HepG2 (cell line): ENCODE data around the gene TJAP1. TPM values are rescaled to one million over a fixed set of nuclear protein-coding genes. Genes with fewer than 3 reads are reported as not detected.
A peak's percentile ranks its signal among the peaks of the same experiment; 100 is the strongest.

ENCODE experiments used
- ATAC-seq: fragments of 200-7000 bp; cut with Tn5 transposase; 3 replicates; pipeline ENCODE4 v1.9.1; 2020; ENCODE audit warnings: mild to moderate bottlenecking, moderate library complexity
- BruUV-seq: library from RNA; stranded (reverse); fragments of 400-500 nt; replicated peaks from 2 replicates; lab custom pipeline; 2021; lab: Mats Ljungman, UMichigan
- CTCF ChIA-PET: fragments of 300-600 bp; formaldehyde crosslinking; extraction: SDS; loops from one replicate; lab custom pipeline; 2021; ENCODE audit warnings: low total read pairs, inconsistent platforms, low intra/inter-chr PET ratio; lab: Yijun Ruan, JAX
- POLR2A ChIA-PET: fragments of 350-600 bp; sonication (Branson Sonifier 250); formaldehyde crosslinking; loops from one replicate; lab custom pipeline; 2020; ENCODE audit warnings: antibody characterized with exemption, inconsistent platforms; lab: Yijun Ruan, JAX
- DNase-seq: peaks from one replicate; pipeline ENCODE4 v3.0.0-alpha.2; 2015; ENCODE audit warnings: low spot score
- FAIRE-seq: peaks from 3 replicates; lab custom pipeline; 2011; peaks lifted over from hg19 to GRCh38; lab: Jason Lieb, UNC
- H2AFZ ChIP-seq: one replicate; pipeline ENCODE4 v1.6.1; 2011; ENCODE audit warnings: low read length, inconsistent platforms
- H3K27ac ChIP-seq: fragments of 300-600 bp; 3 replicates; pipeline ENCODE4 v1.8.0; 2011; ENCODE audit warnings: mixed run types, mild to moderate bottlenecking, mixed read lengths, low read length, inconsistent platforms; ENCODE audit not compliant: insufficient read depth; ENCODE audit errors: extremely low read length
- H3K27me3 ChIP-seq, 2 experiments: fragments of 200-600 bp in 1 of 2; 2 replicates in 1 of 2; 3 replicates in 1 of 2; pipeline versions ENCODE4 v1.6.0 to v1.8.0; 2011; ENCODE audit warnings: low read length in 2 of 2, mild to moderate bottlenecking in 2 of 2, moderate library complexity in 2 of 2, inconsistent platforms in 1 of 2; ENCODE audit not compliant: insufficient read depth in 2 of 2, control insufficient read depth in 1 of 2
- H3K36me3 ChIP-seq, 2 experiments: fragments of 200-600 bp in 1 of 2; replicated peaks in 1 of 2; 2 replicates in 1 of 2; 3 replicates in 1 of 2; pipeline versions ENCODE4 v1.5.1 to v1.8.0; 2011; ENCODE audit warnings: low read length in 2 of 2, inconsistent platforms in 1 of 2; ENCODE audit not compliant: insufficient read depth in 2 of 2, control insufficient read depth in 1 of 2
- H3K4me1 ChIP-seq: 2 replicates; pipeline ENCODE4 v1.5.1; 2012; ENCODE audit warnings: low read length, inconsistent platforms; ENCODE audit not compliant: insufficient read depth
- H3K4me2 ChIP-seq: 2 replicates; pipeline ENCODE4 v1.6.0; 2011; ENCODE audit warnings: low read depth, low read length, inconsistent platforms
- H3K4me3 ChIP-seq, 3 experiments: fragments of 200-600 bp in 1 of 3; sonication (generic), shearing (Covaris generic) in 1 of 3; replicated peaks in 1 of 3; 2 replicates each; pipeline ENCODE4 v1.5.1; 2011 to 2016; ENCODE audit warnings: low read length in 3 of 3, inconsistent platforms in 2 of 3, low read depth in 2 of 3, mild to moderate bottlenecking in 2 of 3, control low read depth in 1 of 3, mixed read lengths in 1 of 3; ENCODE audit not compliant: insufficient read depth in 1 of 3
- H3K79me2 ChIP-seq: one replicate; pipeline ENCODE4 v1.6.1; 2011; ENCODE audit warnings: low read length, inconsistent platforms; ENCODE audit not compliant: insufficient read depth
- H3K9ac ChIP-seq: 2 replicates; pipeline ENCODE4 v1.6.0; 2011; ENCODE audit warnings: mild to moderate bottlenecking, low read depth, low read length, inconsistent platforms; ENCODE audit not compliant: insufficient read depth
- H3K9me3 ChIP-seq: 2 replicates; pipeline ENCODE4 v1.5.1; 2012; ENCODE audit warnings: mild to moderate bottlenecking, low read length
- H4K20me1 ChIP-seq: 2 replicates; pipeline ENCODE4 v1.6.0; 2011; ENCODE audit warnings: inconsistent platforms, mild to moderate bottlenecking, low read length, moderate library complexity; ENCODE audit not compliant: insufficient read depth
- FOXO1 ChIP-seq: sonication (generic); formaldehyde crosslinking; IDR thresholded peaks from 2 replicates; pipeline ENCODE4 v1.4.0; 2020; ENCODE audit warnings: missing genetic modification reagents
- NFE2 ChIP-seq: sonication (generic); formaldehyde crosslinking; IDR thresholded peaks from 2 replicates; pipeline ENCODE4 v1.4.0; 2020; ENCODE audit warnings: missing genetic modification reagents
- ZBTB42 ChIP-seq: sonication (generic); formaldehyde crosslinking; IDR thresholded peaks from 2 replicates; pipeline ENCODE4 v1.5.0; 2020; ENCODE audit warnings: mild to moderate bottlenecking, missing genetic modification reagents
- ZFAT ChIP-seq: sonication (generic); formaldehyde crosslinking; conservative IDR thresholded peaks from 2 replicates; pipeline ENCODE4 v1.8.1; 2023; ENCODE audit warnings: missing genetic modification reagents, inconsistent platforms
- ZFYVE20 ChIP-seq: sonication (generic); formaldehyde crosslinking; IDR thresholded peaks from 2 replicates; pipeline ENCODE4 v1.8.0; 2023; ENCODE audit warnings: low read depth, mild to moderate bottlenecking, moderate library complexity, missing genetic modification reagents, borderline replicate concordance
- ZMYM3 ChIP-seq: sonication (generic); formaldehyde crosslinking; IDR thresholded peaks from 2 replicates; pipeline ENCODE4 v1.5.1; 2020; ENCODE audit warnings: mild to moderate bottlenecking, missing genetic modification reagents
- ZNF101 ChIP-seq: sonication (generic); formaldehyde crosslinking; IDR thresholded peaks from 2 replicates; pipeline ENCODE4 v1.4.0; 2020; ENCODE audit warnings: mild to moderate bottlenecking, low read depth, missing genetic modification reagents, borderline replicate concordance
- WGBS: methylation state at CpG from one replicate; pipeline ENCODE4 v1.1.6; 2017; ENCODE audit warnings: low lambda C conversion rate; 5-methylcytosine and 5-hydroxymethylcytosine counted together
- in situ Hi-C: cut with HindIII; loops from 2 replicates; pipeline ENCODE4 v1.10.0; 2017; ENCODE audit warnings: low pct_unique_long_range_greater_than_20kb; ENCODE audit not compliant: extremely low pct_ligation_motif_present
- intact Hi-C: fragments of 100-400 bp; cut with micrococcal nuclease; formaldehyde crosslinking; loops from one replicate; pipeline ENCODE4 v1.10.0; 2022; ENCODE audit not compliant: unreplicated experiment
- polyA plus RNA-seq, 8 experiments: library from polyadenylated mRNA; depleted of rRNA in 3 of 8; stranded (reverse) in 7 of 8; unstranded in 1 of 8; fragments of >200 nt; fragmentation: Illumina TruSeq in 4 of 8; extraction: Trizol in 4 of 8; gene quantifications; 2 replicates each; pipeline versions ENCODE4 v1.2.1 to v1.2.3, GENCODE V29; 2011 to 2016; ENCODE audit warnings: low read depth in 4 of 8, missing spikeins in 1 of 8, mixed read lengths in 1 of 8; ENCODE audit not compliant: insufficient read depth in 1 of 8
- total RNA-seq, 5 experiments: library from RNA; depleted of rRNA; stranded (reverse); fragments of >200 nt; fragmentation: Illumina TruSeq; extraction: Trizol; gene quantifications; 2 replicates each; pipeline ENCODE4 v1.2.3, GENCODE V29; 2016; ENCODE audit warnings: low read depth in 1 of 5

TJAP1 gene
- total and polyA plus RNA-seq, 2 of the 13 experiments (the other 11 are each of a cell fraction or from before 2014, with no cell fraction given) = 15.7 to 41.6 TPM

DNA sequence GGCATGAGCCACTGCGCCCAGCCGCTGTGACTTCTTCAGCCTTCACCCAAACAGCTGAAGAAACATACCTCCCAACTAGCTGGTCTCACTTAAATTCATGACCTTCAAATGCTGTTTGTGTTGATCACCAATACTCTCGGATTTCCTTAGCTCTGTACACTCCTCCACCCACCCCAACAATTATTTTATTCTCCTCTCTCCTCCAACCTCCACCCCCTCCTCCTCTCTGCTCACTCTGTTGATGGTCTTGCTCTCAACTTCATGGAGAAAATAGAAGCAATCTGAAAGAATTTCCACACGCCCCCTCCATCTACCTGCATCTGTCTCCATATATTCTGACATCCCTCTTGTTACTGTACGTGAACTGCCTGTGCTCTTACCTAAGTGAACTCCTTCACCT, 15.4 kb upstream of the TJAP1 start:
- CTCF ChIA-PET = no interaction called here
- H4K20me1 ChIP-seq = no peaks in the 10 kb centered on the region
- no peak overlapping the region for H3K4me3 ChIP-seq
- H3K4me1 ChIP-seq = peaks cover 7% of the 10 kb centered on the region
- H3K9me3 ChIP-seq = no peaks in the 10 kb centered on the region
- WGBS = 32% methylated on average over 5 of the region's 5 CpGs
- no peaks in the 10 kb centered on the region for H3K79me2 ChIP-seq
- no peak overlapping the region for H3K27ac ChIP-seq
- ATAC-seq (no peak; the same call in 2 of the 3 replicates), DNase-seq (no peak), FAIRE-seq (no peak)
- in situ Hi-C loops (no loop called here), intact Hi-C loops (no loop called here)
- no peak overlapping the region for H3K9ac ChIP-seq
- H2AFZ ChIP-seq = no peak overlapping the region
- H3K27me3 ChIP-seq = peaks cover 0 to under 1% of the 10 kb centered on the region in 2 experiments; a peak in 1 of 5 replicates
- no TSS peak for BruUV-seq
- H3K4me2 ChIP-seq = no peak overlapping the region
- no peak for TF ChIP-seq ZFYVE20 (CRISPR knock-in tag)
- POLR2A ChIA-PET = interaction anchor here (1.4 to 1.9 kb wide), 2 partner anchors 35 to 233 kb away, joined by 3 to 4 read pairs; partner anchors contain the start of gene DNPH1
- no peaks in the 10 kb centered on the region for H3K36me3 ChIP-seq

GRCh38 chr6:43464337-43464736, 13.0 kb upstream of the TJAP1 start:
- DNase-seq = no peak
- FAIRE-seq = no peak
- H3K27ac ChIP-seq = no peak overlapping the region
- intact Hi-C loops (no loop called here), in situ Hi-C loops (no loop called here)
- 10% methylated on average over 8 of the region's 8 CpGs for WGBS
- no peak overlapping the region for H2AFZ ChIP-seq
- ATAC-seq = no peak
- H3K4me1 ChIP-seq = no peaks in the 10 kb centered on the region
- peaks cover 0 to 17% of the 10 kb centered on the region in 2 experiments; a peak in 3 of 5 replicates for H3K27me3 ChIP-seq
- H4K20me1 ChIP-seq = no peaks in the 10 kb centered on the region
- POLR2A ChIA-PET = interaction anchor here (0.8 kb wide), 2 partner anchors 30 to 32 kb away, joined by 3 to 4 read pairs; no protein-coding TSS in a partner anchor
- no peaks in the 10 kb centered on the region for H3K36me3 ChIP-seq
- TF ChIP-seq NFE2 (CRISPR knock-in tag) = no peak
- TF ChIP-seq ZMYM3 = peak; percentile 82; the same call in 1 of the 2 replicates
- no peak for TF ChIP-seq ZNF101 (CRISPR knock-in tag)
- TF ChIP-seq ZFAT = no peak
- TF ChIP-seq ZBTB42 (CRISPR knock-in tag) = no peak
- TF ChIP-seq FOXO1 (CRISPR knock-in tag) = no peak
- no peak overlapping the region for H3K4me3 ChIP-seq
- BruUV-seq = no TSS peak
- no peaks in the 10 kb centered on the region for H3K9me3 ChIP-seq
- H3K4me2 ChIP-seq = 0 out of 2 replicates have a peak overlapping the region, but pooled peaks have one; percentile 3
- H3K79me2 ChIP-seq = no peaks in the 10 kb centered on the region
- CTCF ChIA-PET = no interaction called here
- no peak overlapping the region for H3K9ac ChIP-seq
